Measurements from ENCODE around the gene AZGP1. TPM values are rescaled to one million over a fixed set of nuclear protein-coding genes. Genes with fewer than 3 reads are reported as not detected.

Gene AZGP1
- total RNA-seq, 3 donors from 2014 or later (not counting 1 experiment from before 2014, with no cell fraction given) = not detected

GRCh38 chr7:100008525-100008924 lies 32.7 kb upstream of the AZGP1 start:
- Mint-ChIP-seq H3K27ac (no peak overlapping the region), H3K4me3 (no peak overlapping the region), H3K36me3 (no peaks in the 10 kb centered on the region), H3K9me3 (no peaks in the 10 kb centered on the region), H3K4me1 (no peaks in the 10 kb centered on the region), H3K27me3 (ENCODE audit: low read depth in 2 of 2) (peaks cover 6 to 9% of the 10 kb centered on the region in 2 donors)
- 90% methylated on average over 10 of the region's 10 CpGs for WGBS (ENCODE audit: insufficient coverage)
- H3K4me3 ChIP-seq (ENCODE audit: low read length) = no peak overlapping the region
- intact Hi-C loops (cut with micrococcal nuclease) = no loop called here
- no peak for TF ChIP-seq CTCF (IDR thresholded peaks at IDR 0.05)
- H3K27ac ChIP-seq (ENCODE audit: low read length) = no peak overlapping the region
- no peaks in the 10 kb centered on the region for H3K36me3 ChIP-seq (ENCODE audit: control insufficient read depth, insufficient read depth, low read length)
- H3K9me3 ChIP-seq (ENCODE audit: control insufficient read depth, insufficient read depth, low read length) = no peaks in the 10 kb centered on the region
- no peaks in the 10 kb centered on the region for H3K27me3 ChIP-seq (ENCODE audit: control insufficient read depth, insufficient read depth, low read length)
- no peak for DNase-seq
- ATAC-seq = no peak
- no peaks in the 10 kb centered on the region for H3K4me1 ChIP-seq (ENCODE audit: control insufficient read depth, insufficient read depth, low read length)

GRCh38 chr7:100007887-100008286 lies 32.1 kb upstream of the AZGP1 start:
- Histone ChIP-seq H3K27ac (ENCODE audit: low read length) (no peak overlapping the region), H3K27me3 (ENCODE audit: control insufficient read depth, insufficient read depth, low read length) (no peaks in the 10 kb centered on the region), H3K36me3 (ENCODE audit: control insufficient read depth, insufficient read depth, low read length) (no peaks in the 10 kb centered on the region), H3K4me1 (ENCODE audit: control insufficient read depth, insufficient read depth, low read length) (no peaks in the 10 kb centered on the region), H3K9me3 (ENCODE audit: control insufficient read depth, insufficient read depth, low read length) (no peaks in the 10 kb centered on the region), H3K4me3 (ENCODE audit: low read length) (no peak overlapping the region)
- peaks cover 6 to 9% of the 10 kb centered on the region in 2 donors for H3K27me3 Mint-ChIP-seq (ENCODE audit: low read depth in 2 of 2)
- H3K4me1 Mint-ChIP-seq = no peaks in the 10 kb centered on the region
- intact Hi-C loops (cut with micrococcal nuclease) = no loop called here
- DNase-seq (no peak), ATAC-seq (no peak)
- H3K4me3 Mint-ChIP-seq = no peak overlapping the region
- TF ChIP-seq CTCF (IDR thresholded peaks at IDR 0.05) = no peak
- H3K9me3 Mint-ChIP-seq = no peaks in the 10 kb centered on the region
- no peaks in the 10 kb centered on the region for H3K36me3 Mint-ChIP-seq
- WGBS (ENCODE audit: insufficient coverage) = 89% methylated on average over 2 of the region's 3 CpGs
- no peak overlapping the region for H3K27ac Mint-ChIP-seq

GRCh38 chr7:100003711-100004661 lies 28.2 kb upstream of the AZGP1 start:
- intact Hi-C loops (cut with micrococcal nuclease) = no loop called here

More at GRCh38 chr7:100003711-100004661, 28.2 kb upstream of the AZGP1 start:
- H3K36me3 ChIP-seq (ENCODE audit: control insufficient read depth, insufficient read depth, low read length) = no peaks in the 10 kb centered on the region
- no peaks in the 10 kb centered on the region for H3K4me1 ChIP-seq (ENCODE audit: control insufficient read depth, insufficient read depth, low read length)
- no peak for DNase-seq
- peaks cover 0 to 4% of the 10 kb centered on the region in 2 donors for H3K27me3 Mint-ChIP-seq (ENCODE audit: low read depth in 2 of 2)
- no peak overlapping the region for H3K27ac Mint-ChIP-seq
- H3K4me3 ChIP-seq (ENCODE audit: low read length) = no peak overlapping the region
- H3K27ac ChIP-seq (ENCODE audit: low read length) = no peak overlapping the region
- no peaks in the 10 kb centered on the region for H3K27me3 ChIP-seq (ENCODE audit: control insufficient read depth, insufficient read depth, low read length)
- H3K9me3 ChIP-seq (ENCODE audit: control insufficient read depth, insufficient read depth, low read length) = no peaks in the 10 kb centered on the region
- no peaks in the 10 kb centered on the region for H3K4me1 Mint-ChIP-seq
- no peaks in the 10 kb centered on the region for H3K36me3 Mint-ChIP-seq
- no peak overlapping the region for H3K4me3 Mint-ChIP-seq
- no peaks in the 10 kb centered on the region for H3K9me3 Mint-ChIP-seq
- WGBS (ENCODE audit: insufficient coverage) = 77% methylated on average over 12 of the region's 14 CpGs
- ATAC-seq = no peak
- TF ChIP-seq CTCF (IDR thresholded peaks at IDR 0.05) = no peak

All from natural killer cell (primary cell).